Glutamatergic neuron (in vitro differentiated cells): ENCODE measurements around the gene PIP4K2B. TPM values are rescaled to one million over a fixed set of nuclear protein-coding genes. Genes with fewer than 3 reads are reported as not detected.
A peak's percentile ranks its signal among the peaks of the same experiment; 100 is the strongest.

Experiments
- DNase-seq: peaks from one replicate; pipeline ENCODE4 v3.0.0; 2022
- H3K27ac Mint-ChIP-seq: one replicate; pipeline ENCODE4 v1.8.0; 2020; ENCODE audit warnings: mild to moderate bottlenecking, mixed read lengths, inconsistent platforms; ENCODE audit not compliant: unreplicated experiment
- H3K27me3 Mint-ChIP-seq: one replicate; pipeline ENCODE4 v1.8.0; 2020; ENCODE audit warnings: mild to moderate bottlenecking, moderate library complexity, mixed read lengths, inconsistent platforms; ENCODE audit not compliant: unreplicated experiment
- H3K36me3 Mint-ChIP-seq: one replicate; pipeline ENCODE4 v1.8.0; 2020; ENCODE audit warnings: mild to moderate bottlenecking, mixed read lengths, inconsistent platforms; ENCODE audit not compliant: unreplicated experiment
- H3K4me1 Mint-ChIP-seq: one replicate; pipeline ENCODE4 v1.8.0; 2020; ENCODE audit warnings: mild to moderate bottlenecking, low read depth, mixed read lengths, inconsistent platforms; ENCODE audit not compliant: unreplicated experiment
- H3K4me3 Mint-ChIP-seq: one replicate; pipeline ENCODE4 v1.8.0; 2020; ENCODE audit warnings: mild to moderate bottlenecking, mixed read lengths, inconsistent platforms; ENCODE audit not compliant: unreplicated experiment
- H3K9me3 Mint-ChIP-seq: one replicate; pipeline ENCODE4 v1.8.0; 2020; ENCODE audit warnings: mild to moderate bottlenecking, moderate library complexity, mixed read lengths, inconsistent platforms; ENCODE audit not compliant: unreplicated experiment
- CTCF ChIP-seq: fragments of 200-600 bp; sonication (generic); IDR thresholded peaks from one replicate; pipeline ENCODE4 v1.5.0; 2021; ENCODE audit not compliant: partially characterized antibody, unreplicated experiment
- total RNA-seq: library from RNA; stranded (reverse); fragmentation: NEBNext Ultra II Directional; extraction: Animal tissue kit (Norgen Biotek cat#: 25700); gene quantifications from one replicate; pipeline ENCODE4 v1.2.1, GENCODE V29; 2021; ENCODE audit not compliant: unreplicated experiment

The PIP4K2B gene
- total RNA-seq, 1 donor from 2014 or later, result 66.4 TPM

- Mint-ChIP-seq H3K36me3 (peaks cover 10% of the 10 kb centered on the region), H3K27me3 (peaks cover 24% of the 10 kb centered on the region), H3K4me1 (peaks cover 23% of the 10 kb centered on the region), H3K27ac (no peak overlapping the region), H3K4me3 (peak overlapping the region; percentile 80), H3K9me3 (peaks cover 32% of the 10 kb centered on the region)
- DNase-seq, result no peak
- no peak for TF ChIP-seq CTCF
Observed at GRCh38 chr17:38748892-38749222, 50.5 kb downstream of the PIP4K2B start.

- peak; percentile 96 for DNase-seq
- peaks cover 31% of the 10 kb centered on the region for H3K9me3 Mint-ChIP-seq
- H3K4me1 Mint-ChIP-seq, result peaks cover 28% of the 10 kb centered on the region
- TF ChIP-seq CTCF, result no peak
- peaks cover 23% of the 10 kb centered on the region for H3K27me3 Mint-ChIP-seq
- H3K36me3 Mint-ChIP-seq, result peaks cover 10% of the 10 kb centered on the region
- H3K27ac Mint-ChIP-seq, result peak within 1 kb of the TSS; percentile 89
- peak within 1 kb of the TSS; percentile 100 for H3K4me3 Mint-ChIP-seq
Observed at GRCh38 chr17:38748149-38748891, 51.0 kb downstream of the PIP4K2B start, which contains the start of gene PCGF2. PCGF2 (minus strand) TSS chr17:38748336; CDS start chr17:38740402, 7,934 bp downstream.

GRCh38 chr17:38747463-38748148 lies 51.8 kb downstream of the PIP4K2B start:
- peak; percentile 67 for DNase-seq
- Mint-ChIP-seq H3K4me1 (peaks cover 33% of the 10 kb centered on the region), H3K4me3 (peak overlapping the region; percentile 90), H3K27ac (peak overlapping the region; percentile 89), H3K36me3 (peaks cover 9% of the 10 kb centered on the region), H3K9me3 (peaks cover 34% of the 10 kb centered on the region), H3K27me3 (peaks cover 24% of the 10 kb centered on the region)
- no peak for TF ChIP-seq CTCF

- Mint-ChIP-seq H3K9me3 (peaks cover 28% of the 10 kb centered on the region), H3K27me3 (peaks cover 22% of the 10 kb centered on the region)
Observed at GRCh38 chr17:38746849-38747462, 52.4 kb downstream of the PIP4K2B start.

More at GRCh38 chr17:38746849-38747462, 52.4 kb downstream of the PIP4K2B start:
- Mint-ChIP-seq H3K4me1 (peaks cover 37% of the 10 kb centered on the region), H3K4me3 (peak overlapping the region; percentile 95), H3K27ac (peak overlapping the region; percentile 69), H3K36me3 (peaks cover 5% of the 10 kb centered on the region)
- peak; percentile 43 for DNase-seq
- TF ChIP-seq CTCF, result no peak
